IPS DF 6.9 (cell line): Measurements from ENCODE around the gene RAB35.
"Not testable (repeated sequence)": the region's sequence is repeated elsewhere in the genome, so short reads cannot be mapped to it uniquely, and the experiment has no call there.

Experiments
- DNase-seq: peaks from one replicate; pipeline ENCODE4 v3.0.0-alpha.2; 2013; ENCODE audit warnings: low read depth, low spot score
- H3K27ac ChIP-seq: one replicate; pipeline ENCODE4 v1.5.1; 2013; ENCODE audit warnings: low read length, control low read depth
- H3K27me3 ChIP-seq: 2 replicates; pipeline ENCODE4 v1.6.1; 2013; ENCODE audit warnings: mild to moderate bottlenecking, low read length; ENCODE audit not compliant: control insufficient read depth, insufficient read depth
- H3K36me3 ChIP-seq: 2 replicates; pipeline ENCODE4 v1.6.1; 2013; ENCODE audit warnings: low read length; ENCODE audit not compliant: control insufficient read depth, insufficient read depth
- H3K4me1 ChIP-seq: 2 replicates; pipeline ENCODE4 v1.6.1; 2013; ENCODE audit warnings: low read length; ENCODE audit not compliant: control insufficient read depth, insufficient read depth
- H3K4me3 ChIP-seq: 2 replicates; pipeline ENCODE4 v1.5.1; 2013; ENCODE audit warnings: mild to moderate bottlenecking, low read length
- H3K9me3 ChIP-seq: 2 replicates; pipeline ENCODE4 v1.6.1; 2013; ENCODE audit warnings: low read length, inconsistent platforms; ENCODE audit not compliant: control insufficient read depth, insufficient read depth
- WGBS: extraction: QIAGEN DNeasy Blood & Tissue Kit; methylation state at CpG from one replicate; pipeline ENCODE4 v1.1.7; 2013; ENCODE audit warnings: mixed read lengths, missing lambda C conversion rate; ENCODE audit not compliant: insufficient read length, insufficient coverage; 5-methylcytosine and 5-hydroxymethylcytosine counted together

Gene RAB35

GRCh38 chr12:120061575-120062214, 54.9 kb downstream of the RAB35 start:
- Histone ChIP-seq H3K27me3 (no peaks in the 10 kb centered on the region), H3K4me3 (no peak overlapping the region)
- no CpG with 5 or more reads among the region's 10 CpGs for WGBS

DNA sequence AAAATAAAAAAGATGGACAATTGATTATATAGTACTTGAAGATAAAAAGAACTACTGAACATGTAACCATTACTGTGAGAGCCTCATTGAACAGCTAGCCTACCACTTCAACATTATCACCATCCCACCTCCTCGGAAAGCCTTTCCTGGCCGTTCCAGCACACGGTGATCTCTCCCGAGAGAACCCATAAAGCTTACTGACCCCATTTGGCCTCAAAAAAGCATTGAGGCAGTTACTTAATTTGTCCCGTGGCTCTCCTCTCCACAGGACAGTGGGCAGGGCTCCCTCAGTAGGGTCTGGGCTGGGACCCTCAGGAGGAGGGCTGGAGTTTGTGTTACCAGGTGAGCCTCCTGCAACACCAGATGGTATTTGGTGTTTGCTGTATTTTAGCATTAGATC, 55.8 kb downstream of the RAB35 start:
- Histone ChIP-seq H3K27ac (no peak overlapping the region), H3K4me3 (no peak overlapping the region), H3K4me1 (no peaks in the 10 kb centered on the region), H3K36me3 (no peaks in the 10 kb centered on the region), H3K9me3 (no peaks in the 10 kb centered on the region), H3K27me3 (no peaks in the 10 kb centered on the region)
- no CpG with 5 or more reads among the region's 5 CpGs for WGBS
- no peak for DNase-seq

More at GRCh38 chr12:120061575-120062214, 54.9 kb downstream of the RAB35 start:
- no peaks in the 10 kb centered on the region for H3K9me3 ChIP-seq
- H3K36me3 ChIP-seq: no peaks in the 10 kb centered on the region
- no peaks in the 10 kb centered on the region for H3K4me1 ChIP-seq
- H3K27ac ChIP-seq: no peak overlapping the region
- no peak for DNase-seq

DNA sequence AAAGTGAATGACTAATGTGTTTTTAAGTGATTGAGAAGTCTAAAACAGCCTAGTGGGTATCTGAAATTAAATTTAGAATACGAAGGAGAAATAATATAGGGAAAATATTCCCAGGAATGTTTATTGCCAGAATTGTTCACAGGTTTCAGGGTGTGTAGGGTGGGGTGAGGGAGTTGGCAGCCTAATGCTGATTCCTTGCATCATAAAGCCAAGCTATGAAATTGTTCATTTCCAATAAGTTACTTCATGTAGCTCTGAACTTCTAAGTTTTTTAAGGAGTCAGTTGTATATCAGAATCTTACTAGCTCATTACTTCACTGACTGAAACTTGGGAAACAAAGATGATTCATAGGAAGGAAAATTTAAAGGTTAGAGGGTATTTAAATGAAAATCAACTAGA, 56.4 kb downstream of the RAB35 start:
- no peak for DNase-seq
- Histone ChIP-seq H3K4me1 (no peaks in the 10 kb centered on the region), H3K4me3 (no peak overlapping the region), H3K9me3 (no peaks in the 10 kb centered on the region), H3K36me3 (no peaks in the 10 kb centered on the region), H3K27me3 (no peaks in the 10 kb centered on the region), H3K27ac (no peak overlapping the region)
- 100% methylated on average over 1 of the region's 1 CpG for WGBS

DNA sequence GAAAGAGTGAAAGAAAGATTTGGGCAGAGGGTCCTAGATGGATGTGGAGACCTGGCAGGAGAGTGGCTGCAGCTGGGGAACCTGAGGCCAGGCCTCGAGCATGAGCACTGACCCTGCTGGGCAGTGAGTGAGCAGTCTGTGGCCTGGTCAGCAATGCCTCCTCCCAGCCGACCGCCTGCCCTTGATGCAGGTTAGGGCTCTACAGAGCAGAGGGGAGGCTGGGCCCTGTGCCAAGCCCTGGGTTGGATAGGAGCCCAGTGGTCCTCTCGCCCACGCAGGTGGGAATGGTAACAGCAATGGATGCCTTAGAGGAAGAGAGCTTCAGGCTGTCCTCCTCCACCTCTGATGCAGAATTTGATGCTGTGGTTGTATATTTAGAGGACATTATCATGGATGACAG, 59.8 kb downstream of the RAB35 start:
- no peaks in the 10 kb centered on the region for H3K9me3 ChIP-seq
- no CpG with 5 or more reads among the region's 5 CpGs for WGBS
- no peaks in the 10 kb centered on the region for H3K4me1 ChIP-seq
- H3K4me3 ChIP-seq: no peak overlapping the region
- H3K27me3 ChIP-seq: no peaks in the 10 kb centered on the region
- H3K27ac ChIP-seq: no peak overlapping the region
- no peak for DNase-seq
- no peaks in the 10 kb centered on the region for H3K36me3 ChIP-seq

DNA sequence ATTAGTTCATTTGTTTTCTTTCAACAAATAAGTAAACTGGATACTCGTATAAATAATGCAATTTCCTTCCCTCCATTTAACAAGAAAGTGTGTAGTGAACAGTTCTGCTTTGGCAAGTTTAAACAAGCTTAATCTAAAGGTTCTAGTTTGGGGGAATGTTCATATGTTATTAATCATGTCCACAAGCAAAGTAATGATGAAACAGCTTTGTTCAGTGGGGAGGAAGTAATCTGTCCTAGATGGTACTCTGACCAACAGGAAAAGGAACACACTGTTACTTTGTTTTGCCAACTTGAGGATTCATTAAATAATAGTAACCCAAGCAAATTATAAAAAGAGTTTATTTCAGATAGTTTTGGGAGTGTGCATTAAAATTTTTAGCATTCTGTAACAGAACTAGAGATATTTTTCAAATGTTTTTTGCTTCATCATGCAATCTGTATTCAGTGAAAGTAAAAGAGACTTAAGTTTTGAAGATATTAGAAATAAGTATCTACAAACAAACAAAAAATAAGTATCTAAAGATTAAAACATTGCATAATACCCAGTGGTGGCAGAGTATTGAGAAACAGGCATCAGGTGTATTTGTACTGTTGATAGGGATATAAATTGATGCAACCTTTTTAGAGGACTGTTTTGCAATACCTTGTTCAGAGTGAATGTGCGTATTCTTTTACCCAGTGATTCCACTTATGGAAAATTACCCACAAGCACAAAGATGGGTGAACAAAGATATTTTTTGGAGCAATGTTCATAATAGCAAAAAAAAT, 61.1 kb downstream of the RAB35 start:
- Histone ChIP-seq H3K36me3 (no peaks in the 10 kb centered on the region), H3K9me3 (no peaks in the 10 kb centered on the region), H3K4me1 (no peaks in the 10 kb centered on the region), H3K4me3 (no peak overlapping the region), H3K27ac (no peak overlapping the region), H3K27me3 (no peaks in the 10 kb centered on the region)
- DNase-seq: no peak
- no CpG with 5 or more reads among the region's 2 CpGs for WGBS

DNA sequence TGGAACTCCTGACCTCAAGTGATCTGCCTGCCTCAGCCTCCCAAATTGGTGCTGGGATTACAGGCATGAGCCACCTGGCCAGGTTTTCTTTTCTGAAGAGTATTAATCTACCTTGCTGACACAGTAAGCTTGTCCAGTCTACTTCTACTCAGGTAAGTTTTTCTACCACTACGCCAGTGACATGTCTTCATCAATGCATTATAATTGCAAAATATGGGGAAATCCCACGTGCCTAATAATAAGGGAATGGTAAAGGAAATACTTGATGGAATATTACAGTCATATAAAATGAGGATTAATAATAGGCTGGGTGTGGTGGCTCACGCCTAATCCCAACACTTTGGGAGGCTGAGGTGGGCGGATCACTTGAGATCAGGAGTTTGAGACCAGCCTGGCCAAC, 62.3 kb downstream of the RAB35 start:
- Histone ChIP-seq H3K4me3 (no peak overlapping the region), H3K27me3 (no peaks in the 10 kb centered on the region), H3K27ac (no peak overlapping the region), H3K9me3 (no peaks in the 10 kb centered on the region), H3K36me3 (no peaks in the 10 kb centered on the region), H3K4me1 (no peaks in the 10 kb centered on the region)
- no peak for DNase-seq
- WGBS: no CpG with 5 or more reads among the region's 4 CpGs

DNA sequence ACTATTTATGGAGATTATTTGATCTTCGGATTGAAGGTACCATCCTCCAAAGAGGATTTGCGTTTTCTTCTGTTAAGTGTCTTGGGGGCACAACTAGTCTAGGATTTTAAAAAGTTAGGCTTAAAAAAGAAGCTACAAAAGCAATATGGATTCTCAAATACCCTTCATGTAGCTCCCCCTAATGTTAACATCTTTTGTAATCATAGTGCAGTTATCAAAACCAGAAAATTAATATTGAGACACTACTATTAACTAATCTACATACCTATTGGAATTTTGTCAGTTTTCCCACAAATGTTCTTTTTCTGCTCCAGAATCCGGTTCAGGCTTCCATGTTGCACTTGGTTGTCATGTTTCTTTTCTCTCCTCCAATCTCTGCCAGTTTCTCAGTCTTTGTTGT, 65.0 kb downstream of the RAB35 start:
- no peak for DNase-seq
- Histone ChIP-seq H3K4me3 (no peak overlapping the region), H3K27me3 (no peaks in the 10 kb centered on the region), H3K27ac (no peak overlapping the region), H3K36me3 (no peaks in the 10 kb centered on the region), H3K9me3 (no peaks in the 10 kb centered on the region), H3K4me1 (no peaks in the 10 kb centered on the region)
- WGBS: no CpG with 5 or more reads among the region's 3 CpGs

GRCh38 chr12:120049426-120049825, 67.1 kb downstream of the RAB35 start:
- Histone ChIP-seq H3K4me3 (no peak overlapping the region), H3K27me3 (no peaks in the 10 kb centered on the region), H3K4me1 (no peaks in the 10 kb centered on the region), H3K36me3 (no peaks in the 10 kb centered on the region), H3K9me3 (no peaks in the 10 kb centered on the region), H3K27ac (no peak overlapping the region)
- no CpG with 5 or more reads among the region's 6 CpGs for WGBS
- DNase-seq: no peak

- no peaks in the 10 kb centered on the region for H3K9me3 ChIP-seq
- H3K27ac ChIP-seq: no peak overlapping the region
- H3K4me1 ChIP-seq: no peaks in the 10 kb centered on the region
- no peak for DNase-seq
- H3K4me3 ChIP-seq: no peak overlapping the region
- H3K36me3 ChIP-seq: no peaks in the 10 kb centered on the region
- no peaks in the 10 kb centered on the region for H3K27me3 ChIP-seq
Observed at GRCh38 chr12:120048263-120048662, 68.3 kb downstream of the RAB35 start.

DNA sequence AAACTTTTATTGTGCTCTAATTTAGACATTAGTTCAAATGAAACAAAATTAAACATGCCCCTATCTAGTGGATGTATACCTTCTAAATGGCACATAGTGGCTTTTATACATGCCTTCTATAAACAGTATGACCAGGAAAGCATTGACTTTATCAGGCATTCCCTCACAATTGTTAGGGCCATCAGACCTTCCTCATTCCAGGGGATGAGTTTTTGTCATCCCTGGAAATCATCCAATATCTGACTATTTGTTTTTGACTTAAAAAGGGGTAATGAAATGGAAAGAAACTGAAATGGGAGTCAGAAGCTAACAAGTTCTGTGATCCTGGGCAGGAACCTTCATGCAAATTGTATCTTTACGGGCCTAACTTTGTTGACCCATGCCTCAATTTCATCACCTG, 69.5 kb downstream of the RAB35 start:
- Histone ChIP-seq H3K27ac (no peak overlapping the region), H3K4me3 (no peak overlapping the region), H3K9me3 (no peaks in the 10 kb centered on the region), H3K27me3 (no peaks in the 10 kb centered on the region), H3K36me3 (no peaks in the 10 kb centered on the region), H3K4me1 (no peaks in the 10 kb centered on the region)
- DNase-seq: no peak
- no CpG with 5 or more reads among the region's 1 CpG for WGBS

- not testable (repeated sequence) for DNase-seq
Observed at GRCh38 chr12:120045367-120045766, 71.2 kb downstream of the RAB35 start.

More at GRCh38 chr12:120045367-120045766, 71.2 kb downstream of the RAB35 start:
- not testable (repeated sequence) for H3K4me3 ChIP-seq, H3K36me3 ChIP-seq, H3K27ac ChIP-seq, H3K4me1 ChIP-seq, H3K9me3 ChIP-seq, H3K27me3 ChIP-seq
- WGBS: no CpG with 5 or more reads among the region's 5 CpGs
